ENCODE results near the gene RASSF8. TPM values are rescaled to one million over a fixed set of nuclear protein-coding genes. Genes with fewer than 3 reads are reported as not detected.

RASSF8 gene
- total RNA-seq, 2 donors from 2014 or later = 47.9 to 86.6 TPM

GRCh38 chr12:26128168-26128567 is 169.7 kb downstream of the RASSF8 start:
- DNase-seq (ENCODE audit: low spot score) (no peak), ATAC-seq (ENCODE audit: insufficient number of reproducible peaks, low FRiP score, low read depth) (no peak)
- no peaks in the 10 kb centered on the region for H3K36me3 ChIP-seq
- no peak for TF ChIP-seq CTCF (IDR thresholded peaks at IDR 0.05)
- no peaks in the 10 kb centered on the region for H3K9me3 ChIP-seq
- H3K4me1 ChIP-seq (ENCODE audit: control insufficient read depth in 1 of 2, low read depth in 2 of 2) = peaks cover 4 to 6% of the 10 kb centered on the region in 2 donors
- no peaks in the 10 kb centered on the region for H3K27me3 ChIP-seq (replicated peaks; ENCODE audit: insufficient read depth)
- no peak overlapping the region for H3K4me3 ChIP-seq
- no peak overlapping the region for H3K27ac ChIP-seq

Other genes with a start within 250 kb of the RASSF8 start
- 10 to 100 TPM in 1 of 2 donors, 1 to 10 TPM in 1; 7.5 to 29.8 TPM for gene BHLHE41, start 166.4 kb downstream of the RASSF8 start, total RNA-seq
- 10 to 100 TPM; 36.7 to 50.9 TPM for gene SSPN, start 236.9 kb downstream of the RASSF8 start, total RNA-seq

Data from thoracic aorta (tissue), 2 donors.